ENCODE results near the gene CMBL. TPM values are rescaled to one million over a fixed set of nuclear protein-coding genes. Genes with fewer than 3 reads are reported as not detected.

CMBL gene
- total RNA-seq, 1 donor from 2014 or later, result 5.9 TPM

- Histone ChIP-seq H3K27me3 (no peaks in the 10 kb centered on the region), H3K9me3 (no peaks in the 10 kb centered on the region), H3K4me1 (peaks cover 17% of the 10 kb centered on the region), H3K36me3 (no peaks in the 10 kb centered on the region), H3K4me3 (no peak overlapping the region), H3K27ac (no peak overlapping the region)
- no peak for TF ChIP-seq POLR2AphosphoS5 (IDR thresholded peaks at IDR 0.05; ENCODE audit: insufficient read depth in 1 of 2, low read depth in 1 of 2)
- TF ChIP-seq POLR2A (IDR thresholded peaks at IDR 0.05), result no peak
- TF ChIP-seq CTCF (IDR thresholded peaks at IDR 0.05), result no peak
- intact Hi-C loops (cut with DNase I), result no loop called here
- DNase-seq (ENCODE audit: extremely low spot score in 2 of 2), result no peak
These were observed 29.4 kb upstream of the CMBL start for GRCh38 chr5:10337107-10337506.

GRCh38 chr5:10335711-10336470, 28.2 kb upstream of the CMBL start:
- no peak overlapping the region for H3K27ac ChIP-seq
- no peak overlapping the region for H3K4me3 ChIP-seq
- H3K27me3 ChIP-seq, result no peaks in the 10 kb centered on the region
- no peaks in the 10 kb centered on the region for H3K36me3 ChIP-seq
- TF ChIP-seq POLR2AphosphoS5 (IDR thresholded peaks at IDR 0.05; ENCODE audit: insufficient read depth in 1 of 2, low read depth in 1 of 2) (no peak), POLR2A (IDR thresholded peaks at IDR 0.05) (no peak), CTCF (IDR thresholded peaks at IDR 0.05) (no peak)
- H3K4me1 ChIP-seq, result peaks cover 29% of the 10 kb centered on the region
- DNase-seq (ENCODE audit: extremely low spot score in 2 of 2), result peak in 1 of 2 donors; percentile 34
- no peaks in the 10 kb centered on the region for H3K9me3 ChIP-seq
- intact Hi-C loops (cut with DNase I), result no loop called here

GRCh38 chr5:10334831-10335230, 27.1 kb upstream of the CMBL start:
- TF ChIP-seq POLR2A (IDR thresholded peaks at IDR 0.05) (no peak), CTCF (IDR thresholded peaks at IDR 0.05) (no peak), POLR2AphosphoS5 (IDR thresholded peaks at IDR 0.05; ENCODE audit: insufficient read depth in 1 of 2, low read depth in 1 of 2) (no peak)
- peaks cover 40% of the 10 kb centered on the region for H3K4me1 ChIP-seq
- DNase-seq (ENCODE audit: extremely low spot score in 2 of 2), result peak in 1 of 2 donors; percentile 29
- no peak overlapping the region for H3K4me3 ChIP-seq
- H3K36me3 ChIP-seq, result no peaks in the 10 kb centered on the region
- H3K9me3 ChIP-seq, result no peaks in the 10 kb centered on the region
- H3K27ac ChIP-seq, result no peak overlapping the region
- H3K27me3 ChIP-seq, result no peaks in the 10 kb centered on the region
- intact Hi-C loops (cut with DNase I), result no loop called here

GRCh38 chr5:10333154-10334006, 25.7 kb upstream of the CMBL start:
- Histone ChIP-seq H3K4me3 (peak overlapping the region; percentile 53 to 56), H3K27me3 (no peaks in the 10 kb centered on the region), H3K36me3 (no peaks in the 10 kb centered on the region), H3K9me3 (no peaks in the 10 kb centered on the region), H3K27ac (peak overlapping the region; percentile 38), H3K4me1 (peaks cover 53% of the 10 kb centered on the region)
- TF ChIP-seq POLR2AphosphoS5 (IDR thresholded peaks at IDR 0.05; ENCODE audit: insufficient read depth in 1 of 2, low read depth in 1 of 2), result peak in 1 of 2 donors; percentile 28
- no peak for TF ChIP-seq POLR2A (IDR thresholded peaks at IDR 0.05)
- peak in 1 of 2 donors; percentile 83 for DNase-seq (ENCODE audit: extremely low spot score in 2 of 2)
- intact Hi-C loops (cut with DNase I), result no loop called here

GRCh38 chr5:10332301-10332700, 24.6 kb upstream of the CMBL start:
- Histone ChIP-seq H3K36me3 (no peaks in the 10 kb centered on the region), H3K9me3 (no peaks in the 10 kb centered on the region), H3K27me3 (no peaks in the 10 kb centered on the region), H3K4me3 (no peak overlapping the region), H3K27ac (no peak overlapping the region), H3K4me1 (peaks cover 53% of the 10 kb centered on the region)
- DNase-seq (ENCODE audit: extremely low spot score in 2 of 2), result peak in 1 of 2 donors; percentile 42
- TF ChIP-seq POLR2AphosphoS5 (IDR thresholded peaks at IDR 0.05; ENCODE audit: insufficient read depth in 1 of 2, low read depth in 1 of 2) (no peak), CTCF (IDR thresholded peaks at IDR 0.05) (no peak), POLR2A (IDR thresholded peaks at IDR 0.05) (no peak)
- intact Hi-C loops (cut with DNase I), result no loop called here

Measured in vagina (tissue), 2 donors.